ENCODE results near the gene CCDC92.

GRCh38 chr12:123972457-123973401 lies at the start of gene CCDC92, which contains the start of gene ZNF664:
- TF ChIP-seq POLR2A (IDR thresholded peaks at IDR 0.05) (peak; percentile 80 to 83), CTCF (IDR thresholded peaks at IDR 0.05) (peak in 2 of 4 experiments; percentile 25 to 56)

Data from uterus (tissue), 2 donors.